RWPE2 (cell line): ENCODE results near the gene EPB41.

Experiments used
- ATAC-seq: fragments of 200-7000 bp; cut with Tn5 transposase; 3 replicates; pipeline ENCODE4 v1.9.1; 2021; ENCODE audit warnings: low read depth
- DNase-seq: peaks from one replicate; pipeline ENCODE4 v3.0.0-alpha.2; 2020; ENCODE audit warnings: low spot score
- H3K27ac ChIP-seq: fragments of 450-650 bp; 2 replicates; pipeline ENCODE4 v1.5.1; 2017; ENCODE audit warnings: mild to moderate bottlenecking; ENCODE audit not compliant: poor library complexity, severe bottlenecking
- H3K27me3 ChIP-seq: fragments of 250-450 bp; sonication (Bioruptor Pico); 2 replicates; pipeline ENCODE4 v1.5.1; 2021; ENCODE audit warnings: mild to moderate bottlenecking, moderate library complexity; ENCODE audit not compliant: insufficient read depth, poor library complexity, severe bottlenecking
- H3K36me3 ChIP-seq: fragments of 250-450 bp; sonication (Bioruptor Pico); 2 replicates; pipeline ENCODE4 v1.5.1; 2020; ENCODE audit warnings: low read depth, mild to moderate bottlenecking, moderate library complexity
- H3K4me1 ChIP-seq: fragments of 250-450 bp; sonication (Bioruptor Pico); 2 replicates; pipeline ENCODE4 v1.5.1; 2021; ENCODE audit warnings: mild to moderate bottlenecking, moderate library complexity; ENCODE audit not compliant: insufficient read depth, poor library complexity, severe bottlenecking
- H3K4me3 ChIP-seq: fragments of 250-450 bp; sonication (Bioruptor Pico); 2 replicates; pipeline ENCODE4 v1.5.1; 2021; ENCODE audit warnings: mild to moderate bottlenecking, moderate library complexity; ENCODE audit not compliant: severe bottlenecking
- H3K9me3 ChIP-seq: fragments of 250-450 bp; sonication (Bioruptor Pico); 2 replicates; pipeline ENCODE4 v1.5.1; 2021; ENCODE audit warnings: mild to moderate bottlenecking, moderate library complexity; ENCODE audit not compliant: severe bottlenecking
- TF ChIP-seq, protein P1 (sequence below): fragments of 450-650 bp; IDR thresholded peaks from one replicate; pipeline ENCODE4 v1.5.1; 2017; ENCODE audit warnings: mild to moderate bottlenecking, moderate library complexity; ENCODE audit not compliant: poor library complexity, severe bottlenecking

The EPB41 gene

DNA sequence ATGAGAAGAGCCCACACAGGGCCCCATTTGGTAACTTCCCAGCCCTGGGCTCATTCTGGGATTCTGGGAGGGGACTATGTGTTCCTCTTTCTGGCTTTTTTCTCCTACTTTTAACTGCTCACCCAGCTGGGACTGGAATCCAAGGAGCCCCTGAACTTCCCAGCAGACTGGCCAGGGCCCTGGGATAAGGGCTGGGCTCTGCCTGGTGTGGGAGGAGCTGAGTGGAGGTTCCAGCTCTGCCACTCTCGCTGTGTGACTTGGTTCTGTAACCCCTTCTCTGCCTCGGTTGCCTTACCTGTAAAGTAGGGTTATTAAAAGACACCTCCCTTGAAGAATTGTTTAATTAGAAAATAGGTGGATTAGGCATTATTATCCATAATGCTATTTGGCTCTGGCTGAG, 19.6 kb upstream of the EPB41 start:
- Histone ChIP-seq H3K27ac (no peak overlapping the region), H3K4me3 (no peak overlapping the region), H3K36me3 (no peaks in the 10 kb centered on the region), H3K27me3 (no peaks in the 10 kb centered on the region), H3K9me3 (no peaks in the 10 kb centered on the region), H3K4me1 (no peaks in the 10 kb centered on the region)
- ATAC-seq (no peak), DNase-seq (no peak)
- TF ChIP-seq, protein P1, sequence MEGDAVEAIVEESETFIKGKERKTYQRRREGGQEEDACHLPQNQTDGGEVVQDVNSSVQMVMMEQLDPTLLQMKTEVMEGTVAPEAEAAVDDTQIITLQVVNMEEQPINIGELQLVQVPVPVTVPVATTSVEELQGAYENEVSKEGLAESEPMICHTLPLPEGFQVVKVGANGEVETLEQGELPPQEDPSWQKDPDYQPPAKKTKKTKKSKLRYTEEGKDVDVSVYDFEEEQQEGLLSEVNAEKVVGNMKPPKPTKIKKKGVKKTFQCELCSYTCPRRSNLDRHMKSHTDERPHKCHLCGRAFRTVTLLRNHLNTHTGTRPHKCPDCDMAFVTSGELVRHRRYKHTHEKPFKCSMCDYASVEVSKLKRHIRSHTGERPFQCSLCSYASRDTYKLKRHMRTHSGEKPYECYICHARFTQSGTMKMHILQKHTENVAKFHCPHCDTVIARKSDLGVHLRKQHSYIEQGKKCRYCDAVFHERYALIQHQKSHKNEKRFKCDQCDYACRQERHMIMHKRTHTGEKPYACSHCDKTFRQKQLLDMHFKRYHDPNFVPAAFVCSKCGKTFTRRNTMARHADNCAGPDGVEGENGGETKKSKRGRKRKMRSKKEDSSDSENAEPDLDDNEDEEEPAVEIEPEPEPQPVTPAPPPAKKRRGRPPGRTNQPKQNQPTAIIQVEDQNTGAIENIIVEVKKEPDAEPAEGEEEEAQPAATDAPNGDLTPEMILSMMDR = no peak

DNA sequence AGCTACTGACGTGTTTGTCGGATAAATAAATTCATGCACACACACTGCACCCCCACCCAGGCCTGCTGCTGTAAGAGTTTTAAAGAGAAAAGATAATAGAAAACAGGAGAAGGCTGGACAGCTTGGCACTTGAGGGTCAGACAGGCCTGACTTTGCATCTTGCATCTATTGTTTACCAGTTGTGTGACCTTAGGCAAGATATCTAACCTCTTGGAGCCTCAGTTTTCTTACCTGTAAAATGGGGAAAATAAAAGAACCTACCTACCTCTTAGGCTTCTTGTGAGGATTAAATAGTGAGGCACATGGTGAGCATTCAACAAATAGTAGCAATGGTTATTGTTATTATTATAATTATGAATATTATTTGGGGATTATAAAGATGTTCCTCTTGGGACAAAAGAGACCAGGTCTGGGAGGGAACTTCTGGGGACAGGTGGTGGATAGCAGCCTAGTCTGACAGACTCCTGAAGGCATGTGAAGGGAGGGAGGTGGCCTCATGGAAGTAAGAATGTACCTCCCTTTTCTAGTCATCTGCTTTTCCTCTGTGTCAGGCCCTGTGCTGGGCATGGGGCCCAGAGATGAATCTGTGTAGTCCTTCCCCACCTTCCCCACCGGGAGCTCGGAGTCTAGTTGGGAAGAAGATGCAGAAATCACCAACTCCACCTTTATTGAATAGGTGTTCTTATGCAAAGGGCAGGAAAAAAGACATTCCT, 18.3 kb upstream of the EPB41 start:
- ATAC-seq = no peak
- Histone ChIP-seq H3K27ac (no peak overlapping the region), H3K4me3 (no peak overlapping the region), H3K36me3 (no peaks in the 10 kb centered on the region), H3K4me1 (no peaks in the 10 kb centered on the region), H3K9me3 (no peaks in the 10 kb centered on the region), H3K27me3 (no peaks in the 10 kb centered on the region)
- DNase-seq = no peak
- TF ChIP-seq, protein P1 = no peak

DNA sequence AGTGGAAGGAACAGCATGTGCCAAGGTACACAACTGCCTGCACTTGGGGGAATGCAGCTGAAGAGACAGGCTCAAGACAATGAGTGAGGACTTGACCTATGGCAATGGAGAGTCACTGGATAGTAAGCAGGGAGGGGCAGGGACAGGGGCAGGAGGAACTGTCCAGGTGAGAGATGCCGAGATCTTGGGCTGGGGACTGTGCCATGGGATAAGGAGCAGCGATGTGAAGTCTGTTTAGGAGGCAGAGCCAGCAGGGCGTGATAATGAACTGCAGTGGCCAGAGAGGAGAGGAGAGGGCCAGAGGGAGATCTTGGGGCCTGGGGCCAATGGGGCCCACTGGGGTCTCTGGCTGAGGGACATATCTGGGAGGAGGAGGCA, 17.8 kb upstream of the EPB41 start:
- Histone ChIP-seq H3K36me3 (no peaks in the 10 kb centered on the region), H3K9me3 (no peaks in the 10 kb centered on the region), H3K4me3 (no peak overlapping the region), H3K27me3 (no peaks in the 10 kb centered on the region), H3K4me1 (no peaks in the 10 kb centered on the region), H3K27ac (no peak overlapping the region)
- TF ChIP-seq, protein P1 = no peak
- ATAC-seq (no peak), DNase-seq (no peak)

DNA sequence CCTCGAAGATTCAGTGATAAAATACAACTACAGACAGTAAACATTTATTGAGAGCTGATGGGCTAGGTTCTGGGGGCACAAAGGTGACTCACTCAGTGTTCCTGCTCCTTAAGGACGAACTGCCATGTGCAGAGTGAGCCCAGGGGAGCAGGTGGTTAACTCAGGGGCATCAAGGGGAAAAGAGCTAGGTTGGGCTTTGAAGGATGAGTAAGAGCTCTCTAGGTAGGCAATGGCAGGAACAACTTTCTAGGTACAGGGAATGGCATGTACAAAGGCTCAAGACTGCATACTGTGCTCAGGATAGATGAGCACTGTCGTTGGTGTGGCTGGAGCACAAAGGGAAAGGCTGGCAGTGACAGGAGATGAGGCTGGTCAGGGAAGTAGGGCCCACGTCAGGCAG, 16.6 kb upstream of the EPB41 start:
- ATAC-seq = no peak
- Histone ChIP-seq H3K27ac (no peak overlapping the region), H3K36me3 (no peaks in the 10 kb centered on the region), H3K9me3 (no peaks in the 10 kb centered on the region), H3K4me1 (no peaks in the 10 kb centered on the region), H3K4me3 (no peak overlapping the region), H3K27me3 (no peaks in the 10 kb centered on the region)
- no peak for DNase-seq
- TF ChIP-seq, protein P1 = no peak

DNA sequence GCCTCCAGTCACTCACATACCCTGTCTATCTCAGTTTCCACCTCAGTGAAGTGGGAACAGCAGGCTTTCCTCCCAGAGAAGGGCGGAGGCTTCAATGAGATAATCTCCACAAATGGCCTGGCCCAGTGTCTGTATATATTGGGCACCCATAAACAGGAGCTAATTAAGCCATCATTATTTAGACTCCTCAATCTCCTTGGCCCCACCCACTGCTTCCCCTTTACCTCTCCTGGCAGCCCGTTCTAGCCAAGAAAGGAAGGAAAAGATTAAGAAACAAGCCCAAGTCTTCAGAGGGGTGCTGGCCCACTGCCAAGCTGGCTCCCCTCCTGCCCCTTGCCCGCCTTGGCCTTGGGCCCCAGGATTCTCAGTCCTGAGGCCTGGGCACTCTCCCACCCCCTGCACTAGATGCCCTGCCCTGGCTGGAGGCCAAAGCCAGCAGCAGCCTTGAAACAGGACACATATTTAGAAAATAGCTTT, 15.9 kb upstream of the EPB41 start:
- TF ChIP-seq, protein P1 = no peak
- Histone ChIP-seq H3K27me3 (no peaks in the 10 kb centered on the region), H3K36me3 (no peaks in the 10 kb centered on the region), H3K9me3 (no peaks in the 10 kb centered on the region), H3K4me3 (no peak overlapping the region), H3K4me1 (no peaks in the 10 kb centered on the region), H3K27ac (no peak overlapping the region)
- DNase-seq = no peak
- ATAC-seq = no peak
